NCI-H345 treated with DMSO at 0.1 percent for 48 hours (cell line): ENCODE data around the gene MAP3K10.
"Not testable (repeated sequence)": the region's sequence is repeated elsewhere in the genome, so short reads cannot be mapped to it uniquely, and the experiment has no call there.

Experiments used
- DNase-seq: peaks from one replicate; lab custom pipeline; 2025; ENCODE audit not compliant: unreplicated experiment; lab: John Stamatoyannopoulos, UW

MAP3K10 gene

DNA sequence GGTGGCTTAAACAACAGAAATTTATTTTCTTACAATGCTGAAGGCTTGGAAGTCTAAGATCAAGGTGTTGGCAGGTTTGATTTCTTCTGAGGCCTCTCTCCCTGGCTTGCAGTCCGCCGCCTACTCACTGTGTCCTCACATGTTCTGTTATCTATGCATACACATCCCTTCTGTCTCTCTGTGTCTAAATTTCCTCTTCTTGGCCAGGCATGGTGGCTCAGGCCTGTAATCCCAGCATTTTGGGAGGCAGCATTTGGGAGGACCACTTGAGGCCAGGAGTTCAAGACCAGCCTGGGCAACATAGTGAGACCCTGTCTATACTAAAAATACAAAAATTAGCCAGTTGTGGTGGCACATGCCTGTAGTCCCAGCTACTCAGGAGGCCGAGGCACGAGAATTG, 19.9 kb upstream of the MAP3K10 start:
- not testable (repeated sequence) for DNase-seq

DNA sequence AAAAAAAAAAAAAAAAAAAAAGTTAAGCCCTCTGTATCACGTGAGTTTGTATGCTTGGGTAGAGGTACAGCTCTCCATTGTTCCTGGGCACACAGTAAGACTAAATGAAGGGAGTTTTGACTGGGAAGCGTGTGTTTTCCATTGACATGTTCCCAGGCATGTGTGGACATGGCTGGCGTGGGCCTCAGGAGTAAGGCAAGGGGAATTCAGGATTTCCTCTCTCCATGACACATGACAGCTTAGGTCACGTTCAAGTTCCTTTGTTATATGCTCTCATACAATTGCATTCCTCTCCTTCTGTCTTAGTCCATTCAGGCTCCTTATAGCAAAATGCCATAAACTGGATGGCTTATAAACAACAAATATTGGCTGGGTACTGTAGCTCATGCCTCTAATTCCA, 17.1 kb upstream of the MAP3K10 start:
- no peak for DNase-seq

GRCh38 chr19:40175820-40176219, 15.4 kb upstream of the MAP3K10 start:
- no peak for DNase-seq

DNA sequence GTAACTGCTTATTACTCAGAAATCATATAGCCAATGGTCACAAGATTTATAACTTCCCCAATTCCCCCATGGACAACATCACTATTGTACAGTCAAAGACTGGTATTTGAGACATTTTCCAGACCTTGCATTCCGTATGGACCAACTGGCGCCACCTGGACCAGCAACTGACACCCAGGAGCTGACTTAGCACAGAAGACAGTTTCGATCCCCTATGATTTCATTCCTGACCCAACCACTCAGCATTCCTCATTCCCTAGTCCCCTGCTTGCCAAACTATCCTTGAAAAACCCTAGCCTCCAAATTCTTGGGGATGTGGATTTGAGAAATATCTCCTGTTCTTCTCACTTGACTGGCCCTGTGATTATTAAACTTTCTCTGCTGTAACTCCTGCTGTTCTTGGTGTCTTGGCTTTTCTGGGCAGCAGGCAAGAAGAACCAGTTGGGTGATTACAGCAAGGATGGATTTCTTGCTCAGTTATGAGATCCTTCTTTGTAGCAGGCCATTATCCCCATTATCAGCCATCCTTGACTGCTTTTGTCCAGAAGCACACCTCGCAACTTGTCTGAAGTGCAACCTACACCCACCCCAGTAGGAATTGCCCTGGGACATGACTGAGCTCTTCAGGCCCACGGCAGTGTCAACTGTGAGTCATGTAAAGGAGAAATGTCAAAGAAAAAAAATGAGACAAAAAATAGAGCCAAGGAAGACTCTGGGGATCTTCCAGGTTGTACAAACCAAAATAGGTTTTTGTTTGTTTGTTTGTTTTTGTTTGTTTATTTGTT, 13.7 kb upstream of the MAP3K10 start:
- no peak for DNase-seq

- no peak for DNase-seq
Observed at GRCh38 chr19:40178756-40179155, 12.5 kb upstream of the MAP3K10 start.

GRCh38 chr19:40184273-40184672, 7.0 kb upstream of the MAP3K10 start:
- DNase-seq, result no peak

GRCh38 chr19:40191836-40192646, 815 bp downstream of the MAP3K10 start:
- DNase-seq, result no peak

DNA sequence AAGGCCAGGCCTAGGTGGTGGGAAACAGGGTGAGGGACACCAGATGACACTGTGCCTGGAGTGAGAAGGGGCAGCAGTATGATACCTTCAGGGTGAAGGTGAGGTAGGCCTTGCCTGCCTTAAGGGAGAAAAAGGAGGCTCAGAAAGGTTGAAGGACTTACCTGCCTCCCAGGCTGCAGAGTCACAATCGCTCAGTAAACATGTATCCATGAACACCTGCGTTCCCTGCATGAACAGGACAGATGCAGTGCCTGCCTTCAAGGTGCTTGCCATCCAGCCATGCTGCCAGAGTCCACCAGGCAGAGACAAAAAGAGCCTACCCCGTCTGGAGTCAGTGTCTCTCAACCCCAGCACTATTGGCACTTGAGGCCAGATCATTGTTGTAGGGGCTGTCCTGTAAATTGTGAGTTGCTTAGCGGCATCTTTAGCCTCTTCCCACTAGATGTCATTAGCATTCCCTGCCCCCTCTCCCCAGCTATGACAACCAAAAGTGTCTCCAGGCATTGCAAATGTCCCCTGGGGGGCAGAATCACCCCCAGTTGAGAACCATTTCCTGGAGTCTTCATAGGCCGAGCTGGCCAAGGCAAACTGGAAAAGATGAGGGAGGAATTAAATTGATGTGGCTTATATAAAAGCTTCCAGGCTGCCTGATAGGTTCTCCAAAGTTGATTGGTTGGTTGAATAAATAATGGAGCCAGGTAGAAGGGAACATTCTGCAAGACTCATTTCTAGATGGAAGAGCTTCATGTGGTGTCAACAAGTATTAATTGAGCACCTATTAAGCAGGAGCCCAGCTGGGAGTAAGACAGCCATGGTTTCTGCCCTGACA, 1.7 kb downstream of the MAP3K10 start:
- DNase-seq, result no peak

- no peak for DNase-seq
Observed at GRCh38 chr19:40193587-40193849, 2.3 kb downstream of the MAP3K10 start.

- DNase-seq, result no peak
Observed at GRCh38 chr19:40198272-40198990, 7.2 kb downstream of the MAP3K10 start.

GRCh38 chr19:40200341-40201099, 9.3 kb downstream of the MAP3K10 start:
- DNase-seq, result no peak

GRCh38 chr19:40204381-40204780, 13.2 kb downstream of the MAP3K10 start:
- no peak for DNase-seq

DNA sequence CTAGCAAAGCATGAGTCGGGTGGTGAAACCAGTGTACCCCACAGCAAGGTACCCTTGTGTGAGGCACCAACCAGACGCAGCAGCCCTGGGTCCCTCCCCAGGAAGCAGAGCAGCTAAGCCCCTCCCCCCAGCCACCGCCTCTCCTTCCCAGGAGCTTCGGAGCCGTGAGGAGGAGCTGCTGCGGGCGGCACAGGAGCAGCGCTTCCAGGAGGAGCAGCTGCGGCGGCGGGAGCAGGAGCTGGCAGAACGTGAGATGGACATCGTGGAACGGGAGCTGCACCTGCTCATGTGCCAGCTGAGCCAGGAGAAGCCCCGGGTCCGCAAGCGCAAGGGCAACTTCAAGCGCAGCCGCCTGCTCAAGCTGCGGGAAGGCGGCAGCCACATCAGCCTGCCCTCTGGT, 14.5 kb downstream of the MAP3K10 start:
- DNase-seq, result no peak

DNA sequence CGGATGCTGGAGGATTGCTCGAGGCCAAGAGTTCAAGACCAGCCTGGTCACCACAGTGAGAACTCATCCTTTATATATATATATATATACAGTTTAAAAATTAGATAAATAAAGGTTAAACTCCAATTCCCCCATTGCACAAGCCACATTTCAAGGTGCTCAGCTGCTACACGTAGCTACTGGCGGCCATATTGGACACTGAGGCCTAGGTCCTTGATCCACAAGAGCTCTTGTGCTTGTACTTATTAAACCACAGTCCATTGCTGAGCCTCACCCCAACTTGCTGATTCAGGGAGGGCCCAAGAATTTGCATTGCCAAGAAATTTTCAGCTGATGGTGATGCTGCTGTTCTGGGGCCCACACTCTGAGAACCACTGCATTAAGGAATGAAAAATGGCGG, 17.4 kb downstream of the MAP3K10 start:
- DNase-seq, result no peak

GRCh38 chr19:40210889-40211288, 19.7 kb downstream of the MAP3K10 start:
- DNase-seq, result no peak

DNA sequence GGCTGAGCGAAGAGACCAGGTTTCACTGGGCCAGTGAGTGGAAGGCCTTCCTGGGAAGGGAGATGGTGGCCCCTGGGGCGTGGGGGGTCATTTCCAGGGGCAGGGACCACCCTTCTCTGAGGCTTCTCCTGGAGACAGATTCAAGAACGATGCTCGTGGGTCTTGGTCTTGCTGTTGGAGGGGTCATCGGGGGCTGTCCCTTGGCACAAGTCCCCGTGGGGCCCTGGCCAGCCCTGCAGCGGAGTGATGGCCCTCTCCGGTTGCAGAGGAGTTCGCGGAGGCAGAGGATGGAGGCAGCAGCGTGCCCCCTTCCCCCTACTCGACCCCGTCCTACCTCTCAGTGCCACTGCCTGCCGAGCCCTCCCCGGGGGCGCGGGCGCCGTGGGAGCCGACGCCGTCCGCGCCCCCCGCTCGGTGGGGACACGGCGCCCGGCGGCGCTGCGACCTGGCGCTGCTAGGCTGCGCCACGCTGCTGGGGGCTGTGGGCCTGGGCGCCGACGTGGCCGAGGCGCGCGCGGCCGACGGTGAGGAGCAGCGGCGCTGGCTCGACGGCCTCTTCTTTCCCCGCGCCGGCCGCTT, 22.1 kb downstream of the MAP3K10 start:
- no peak for DNase-seq

- no peak for DNase-seq
Observed at GRCh38 chr19:40213882-40214570, 22.8 kb downstream of the MAP3K10 start.

DNA sequence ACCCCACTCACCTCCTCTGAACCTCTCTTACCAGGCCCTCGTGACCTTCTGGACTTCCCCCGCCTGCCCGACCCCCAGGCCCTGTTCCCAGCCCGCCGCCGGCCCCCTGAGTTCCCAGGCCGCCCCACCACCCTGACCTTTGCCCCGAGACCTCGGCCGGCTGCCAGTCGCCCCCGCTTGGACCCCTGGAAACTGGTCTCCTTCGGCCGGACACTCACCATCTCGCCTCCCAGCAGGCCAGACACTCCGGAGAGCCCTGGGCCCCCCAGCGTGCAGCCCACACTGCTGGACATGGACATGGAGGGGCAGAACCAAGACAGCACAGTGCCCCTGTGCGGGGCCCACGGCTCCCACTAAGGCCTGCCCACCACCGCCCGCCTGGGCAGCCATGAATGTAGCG, 23.7 kb downstream of the MAP3K10 start:
- no peak for DNase-seq

DNA sequence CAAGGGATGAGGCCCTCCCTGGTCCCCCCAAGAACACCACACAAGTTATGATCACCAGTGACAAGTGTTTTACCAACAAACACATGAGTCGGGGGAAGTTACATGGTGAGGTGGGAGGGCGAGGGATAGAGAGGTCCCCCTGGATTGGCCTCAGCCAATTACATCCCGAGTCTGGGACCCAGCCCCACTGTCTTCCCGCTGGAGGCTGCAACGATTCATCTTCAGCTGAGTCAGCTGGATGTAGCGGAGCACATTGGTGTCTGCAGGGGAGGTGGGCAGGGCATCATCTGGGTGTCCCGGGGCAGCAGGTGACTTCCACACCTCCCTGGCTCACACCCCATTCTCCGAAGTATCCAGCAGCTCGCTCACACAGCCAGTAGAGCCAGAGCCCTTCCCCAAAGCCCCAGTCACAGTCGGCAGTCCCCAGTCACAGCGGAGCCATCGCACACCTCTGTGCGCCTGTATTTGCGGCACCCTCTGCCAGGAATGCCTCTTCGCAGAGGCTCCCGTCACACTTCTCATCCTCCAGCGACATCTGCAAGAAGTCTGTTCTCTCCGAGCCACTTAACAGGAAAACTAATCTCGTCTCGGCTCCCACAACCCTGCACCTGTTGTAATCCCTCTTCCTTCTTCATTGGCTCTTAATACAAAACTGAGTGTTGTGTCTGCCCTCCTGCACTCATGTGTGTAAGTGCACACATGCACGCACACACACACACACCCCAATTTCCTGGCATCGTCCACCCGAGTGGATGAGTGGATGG, 25.0 kb downstream of the MAP3K10 start:
- DNase-seq, result no peak
